ENCODE data around the gene LRRC4. TPM values are rescaled to one million over a fixed set of nuclear protein-coding genes. Genes with fewer than 3 reads are reported as not detected.

The LRRC4 gene
- total RNA-seq, 4 donors from 2014 or later = 0.96 to 4.7 (median 1.8) TPM

GRCh38 chr7:127996253-127997071, 34.8 kb downstream of the LRRC4 start:
- no peak for ATAC-seq (ENCODE audit: low FRiP score)
- TF ChIP-seq, protein P1, sequence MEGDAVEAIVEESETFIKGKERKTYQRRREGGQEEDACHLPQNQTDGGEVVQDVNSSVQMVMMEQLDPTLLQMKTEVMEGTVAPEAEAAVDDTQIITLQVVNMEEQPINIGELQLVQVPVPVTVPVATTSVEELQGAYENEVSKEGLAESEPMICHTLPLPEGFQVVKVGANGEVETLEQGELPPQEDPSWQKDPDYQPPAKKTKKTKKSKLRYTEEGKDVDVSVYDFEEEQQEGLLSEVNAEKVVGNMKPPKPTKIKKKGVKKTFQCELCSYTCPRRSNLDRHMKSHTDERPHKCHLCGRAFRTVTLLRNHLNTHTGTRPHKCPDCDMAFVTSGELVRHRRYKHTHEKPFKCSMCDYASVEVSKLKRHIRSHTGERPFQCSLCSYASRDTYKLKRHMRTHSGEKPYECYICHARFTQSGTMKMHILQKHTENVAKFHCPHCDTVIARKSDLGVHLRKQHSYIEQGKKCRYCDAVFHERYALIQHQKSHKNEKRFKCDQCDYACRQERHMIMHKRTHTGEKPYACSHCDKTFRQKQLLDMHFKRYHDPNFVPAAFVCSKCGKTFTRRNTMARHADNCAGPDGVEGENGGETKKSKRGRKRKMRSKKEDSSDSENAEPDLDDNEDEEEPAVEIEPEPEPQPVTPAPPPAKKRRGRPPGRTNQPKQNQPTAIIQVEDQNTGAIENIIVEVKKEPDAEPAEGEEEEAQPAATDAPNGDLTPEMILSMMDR (IDR thresholded peaks at IDR 0.05) = no peak
- no peak for DNase-seq (ENCODE audit: low spot score)

DNA sequence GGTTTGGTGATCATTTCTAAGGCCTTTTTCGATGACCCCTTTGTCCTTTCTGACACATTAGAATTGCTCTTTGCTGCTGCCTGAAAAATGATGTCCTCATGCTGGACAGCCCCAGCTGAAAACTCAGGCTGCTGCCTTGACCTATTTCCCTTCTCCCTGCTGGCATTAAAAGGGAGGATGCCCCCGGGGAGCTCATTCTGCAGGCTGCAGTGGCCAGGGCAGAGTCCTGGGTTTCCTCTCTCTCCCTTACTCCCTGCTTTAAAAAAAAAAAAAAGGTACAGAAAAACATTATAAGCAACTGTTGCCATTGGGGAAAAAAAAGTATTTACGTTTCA, 35.4 kb downstream of the LRRC4 start:
- TF ChIP-seq, protein P1 (IDR thresholded peaks at IDR 0.05) = no peak
- DNase-seq (ENCODE audit: low spot score) (no peak), ATAC-seq (ENCODE audit: low FRiP score) (peak; percentile 27)

DNA sequence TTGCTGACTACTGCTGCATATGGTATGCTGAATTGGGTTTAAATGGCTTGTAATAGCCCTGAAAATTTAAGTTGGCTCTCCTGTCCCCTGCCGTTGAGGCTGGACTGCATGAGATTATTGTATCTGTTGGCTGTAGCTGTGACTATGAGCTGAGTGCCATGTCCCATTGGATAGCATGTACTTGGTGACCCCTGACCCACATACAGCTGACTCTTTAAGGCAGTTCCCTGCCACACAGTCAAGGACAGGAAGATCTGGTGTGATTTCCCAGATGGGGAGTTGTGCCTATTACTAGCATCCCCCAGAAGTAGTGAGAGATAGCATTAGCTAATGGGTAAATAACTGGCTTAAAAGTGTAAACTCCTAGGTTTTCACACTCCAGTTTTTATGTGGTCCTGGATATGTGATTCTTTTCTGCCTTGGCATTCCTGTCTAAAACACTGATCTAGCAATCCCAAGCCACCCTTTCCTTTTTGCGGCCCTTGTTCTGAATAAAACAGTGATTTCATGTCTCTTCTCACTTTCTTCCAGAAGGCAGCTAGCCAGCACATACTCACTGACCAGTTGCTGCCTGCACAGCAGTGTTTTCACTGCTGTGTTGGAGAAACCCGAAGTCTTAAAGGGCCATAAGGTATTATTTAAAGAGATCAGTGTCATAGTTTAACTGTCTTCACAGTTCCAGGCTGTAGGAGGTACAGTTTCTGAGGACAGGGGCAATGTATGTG, 35.9 kb downstream of the LRRC4 start:
- no peak for DNase-seq (ENCODE audit: low spot score)
- TF ChIP-seq, protein P1 (IDR thresholded peaks at IDR 0.05) = no peak
- ATAC-seq (ENCODE audit: low FRiP score) = peak; percentile 59

DNA sequence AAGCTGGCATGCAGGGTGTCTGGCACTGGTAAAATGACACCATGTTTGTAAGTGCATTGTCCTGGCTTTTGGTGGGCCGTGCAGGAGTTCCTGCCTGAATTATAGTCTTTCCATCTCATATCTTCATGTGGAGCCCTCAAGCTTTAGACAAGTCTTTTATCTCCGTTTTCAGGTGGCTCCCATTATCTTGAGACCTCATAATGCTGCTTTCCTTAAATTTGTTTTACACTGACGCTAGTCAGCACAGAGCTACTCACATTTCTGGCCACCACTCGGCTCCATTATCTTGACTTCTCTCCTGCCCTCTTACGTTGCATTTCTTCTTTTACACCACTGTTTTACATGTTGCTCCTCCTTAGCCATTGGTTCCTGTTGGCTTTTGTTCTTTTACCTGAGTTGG, 37.2 kb downstream of the LRRC4 start:
- TF ChIP-seq, protein P1 (IDR thresholded peaks at IDR 0.05) = no peak
- no peak for ATAC-seq (ENCODE audit: low FRiP score)

DNA sequence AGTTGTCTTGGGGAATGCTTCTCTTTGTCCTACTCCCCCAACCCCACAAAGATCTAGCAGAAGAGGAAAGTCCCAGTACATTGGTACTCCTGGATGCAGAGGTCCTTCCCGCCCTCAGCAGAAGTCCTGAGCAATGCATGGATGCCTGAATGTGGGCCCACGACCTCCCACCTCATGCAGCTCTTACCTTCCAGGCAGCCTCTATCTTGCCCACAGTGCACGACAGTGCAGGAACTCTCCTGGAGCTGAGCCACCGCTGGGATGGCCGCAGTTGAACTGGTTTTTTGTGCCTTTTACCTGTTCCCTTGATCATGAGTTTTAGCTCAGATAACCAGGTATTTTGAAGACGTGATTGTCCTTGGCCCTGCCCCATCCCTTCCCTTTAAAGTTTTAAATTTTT, 37.9 kb downstream of the LRRC4 start:
- no peak for ATAC-seq (ENCODE audit: low FRiP score)
- no peak for DNase-seq (ENCODE audit: low spot score)

More for the DNA sequence above, 37.2 kb downstream of the LRRC4 start:
- no peak for DNase-seq (ENCODE audit: low spot score)

DNA sequence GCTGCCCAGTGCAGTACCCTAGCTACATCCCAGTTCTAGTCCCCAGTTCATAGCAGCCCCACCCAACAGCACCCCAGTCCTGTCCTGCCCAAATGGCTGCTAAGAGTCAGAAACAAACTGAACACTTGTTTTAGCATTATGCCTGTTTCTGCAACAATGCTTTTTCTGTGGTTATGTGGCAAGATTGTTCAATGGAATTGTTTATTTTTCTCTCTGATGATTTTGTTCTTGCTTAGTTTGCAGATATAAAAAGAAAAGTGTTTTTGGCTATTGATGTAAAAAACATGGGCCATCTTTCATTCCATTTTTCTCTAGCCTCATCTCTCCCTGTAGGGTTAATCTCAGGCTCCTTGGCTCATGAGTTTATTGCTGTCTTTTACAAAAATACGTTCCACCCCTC, 42.5 kb downstream of the LRRC4 start:
- TF ChIP-seq, protein P1 (IDR thresholded peaks at IDR 0.05) = no peak
- ATAC-seq (ENCODE audit: low FRiP score) (no peak), DNase-seq (ENCODE audit: low spot score) (no peak)

More for the DNA sequence above, 37.9 kb downstream of the LRRC4 start:
- TF ChIP-seq, protein P1 (IDR thresholded peaks at IDR 0.05) = no peak

Data from omental fat pad (tissue), 4 donors.